GM18519 (cell line): ENCODE data around the gene TBX2.
"Not testable (repeated sequence)": the region's sequence is repeated elsewhere in the genome, so short reads cannot be mapped to it uniquely, and the experiment has no call there.

Experiments used
- ATAC-seq: cut with Tn5 transposase; IDR thresholded peaks from one replicate; pipeline ENCODE4 v1.9.1; 2021; ENCODE audit warnings: mild to moderate bottlenecking, moderate library complexity; ENCODE audit not compliant: unreplicated experiment, low FRiP score

TBX2 gene

DNA sequence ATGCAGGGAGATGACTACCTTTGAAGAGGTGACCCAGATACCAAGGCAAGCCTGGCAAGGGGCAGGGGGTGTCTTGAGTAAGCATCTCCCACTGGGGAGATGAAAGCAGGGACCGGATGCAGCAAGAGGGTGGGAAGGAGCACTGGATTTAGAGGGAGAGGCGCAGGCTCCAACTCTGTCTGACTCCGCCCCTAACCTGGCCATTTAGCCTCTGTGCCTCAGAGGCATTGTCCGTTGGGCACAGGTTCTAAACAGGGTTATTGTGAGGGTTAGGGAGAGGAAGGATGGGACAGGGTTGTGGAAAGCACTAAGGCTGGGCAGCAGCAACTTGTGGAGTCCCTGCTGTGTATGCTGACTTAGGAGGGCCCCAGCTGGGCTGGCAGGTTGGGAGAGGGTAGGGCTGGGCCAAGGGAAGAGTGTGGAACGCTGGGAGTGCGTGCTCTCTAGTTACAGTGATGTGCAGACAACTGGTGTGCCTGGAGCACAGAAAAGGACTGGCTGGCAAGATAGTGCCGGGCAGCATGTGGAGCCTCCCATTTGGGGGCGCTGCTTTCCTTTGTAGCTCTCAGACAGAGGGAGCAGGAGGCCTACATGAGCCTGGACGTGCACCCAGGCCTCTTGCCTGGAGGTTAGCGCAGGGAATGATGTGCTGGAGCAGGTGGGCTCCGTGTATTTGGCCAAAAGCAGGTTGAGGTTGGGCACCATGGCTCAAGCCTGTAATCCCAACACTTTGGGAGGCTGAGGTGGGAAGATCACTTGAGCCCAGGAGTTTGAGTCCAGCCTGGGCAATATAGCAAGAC, 26.2 kb downstream of the TBX2 start:
- ATAC-seq, result no peak

DNA sequence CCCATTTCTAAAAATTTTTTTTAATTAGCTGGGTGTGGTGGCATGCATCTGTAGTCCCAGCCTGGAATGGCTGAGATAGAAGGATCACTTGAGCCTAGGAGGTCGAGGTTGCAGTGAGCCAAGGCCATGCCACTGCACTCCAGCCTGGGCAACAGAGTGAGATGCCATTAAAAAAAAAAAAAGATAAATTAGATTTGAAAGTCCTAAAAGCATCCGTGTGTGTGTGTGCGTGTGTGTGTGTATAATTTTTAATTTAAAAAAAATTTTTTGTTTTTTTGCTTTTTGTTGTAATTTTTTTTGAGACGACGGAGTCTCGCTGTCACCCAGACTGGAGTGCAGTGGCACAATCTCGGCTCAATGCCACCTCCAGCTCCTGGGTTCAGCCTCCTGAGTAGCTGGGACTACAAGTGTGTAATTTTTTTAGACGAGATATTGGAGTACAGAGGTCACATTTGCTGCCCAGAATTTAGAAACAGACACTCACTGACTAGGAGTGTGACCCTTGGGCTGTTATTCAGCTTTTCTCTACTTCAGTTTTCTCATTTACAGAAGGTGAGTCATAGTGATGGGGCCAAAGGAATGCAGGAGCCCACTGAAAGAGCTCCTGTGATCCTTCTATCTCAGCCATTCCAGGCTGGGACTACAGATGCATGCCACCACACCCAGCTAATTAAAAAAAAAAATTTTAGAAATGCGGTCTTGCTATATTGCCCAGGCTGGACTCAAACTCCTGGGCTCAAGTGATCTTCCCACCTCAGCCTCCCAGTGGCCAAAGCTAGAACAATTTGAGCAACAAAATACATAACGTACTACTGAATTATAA, 27.1 kb downstream of the TBX2 start:
- no peak for ATAC-seq

DNA sequence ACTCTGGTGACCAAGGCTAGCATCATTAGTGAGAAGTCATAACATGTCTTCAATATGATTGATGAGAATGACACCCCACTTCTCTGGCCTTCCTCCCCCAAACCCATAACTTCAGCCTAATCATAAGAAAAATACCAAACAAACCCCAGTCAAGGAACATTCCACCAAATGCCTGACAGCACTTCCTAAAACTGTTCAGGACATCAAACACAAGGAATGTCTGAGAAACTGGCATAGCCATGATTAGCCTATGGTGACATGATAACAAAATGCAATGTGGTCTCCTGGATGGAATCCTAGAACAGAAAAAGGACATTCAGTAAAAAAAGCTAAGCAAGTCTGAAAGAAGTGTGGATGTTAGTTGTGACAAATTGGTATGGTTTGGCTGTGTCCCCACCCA, 27.9 kb downstream of the TBX2 start:
- no peak for ATAC-seq

DNA sequence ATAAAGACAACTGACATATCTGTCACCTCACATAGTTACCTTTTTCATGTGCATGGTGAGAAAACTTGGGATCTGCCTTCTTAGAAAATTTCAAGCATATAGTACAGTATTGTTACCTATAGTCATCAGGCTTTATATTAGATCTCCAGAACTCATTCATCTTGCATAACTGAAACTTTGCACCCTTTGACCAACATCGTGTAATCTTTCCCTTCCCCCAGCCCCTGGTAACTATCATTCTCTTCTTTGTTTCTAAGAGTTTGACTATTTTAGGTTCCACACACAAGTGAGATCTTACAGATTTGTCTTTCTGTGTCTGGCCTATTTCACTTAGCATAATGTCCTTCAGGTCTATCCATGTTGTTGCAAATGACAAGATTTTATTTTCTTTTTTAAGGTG, 29.6 kb downstream of the TBX2 start:
- no peak for ATAC-seq

DNA sequence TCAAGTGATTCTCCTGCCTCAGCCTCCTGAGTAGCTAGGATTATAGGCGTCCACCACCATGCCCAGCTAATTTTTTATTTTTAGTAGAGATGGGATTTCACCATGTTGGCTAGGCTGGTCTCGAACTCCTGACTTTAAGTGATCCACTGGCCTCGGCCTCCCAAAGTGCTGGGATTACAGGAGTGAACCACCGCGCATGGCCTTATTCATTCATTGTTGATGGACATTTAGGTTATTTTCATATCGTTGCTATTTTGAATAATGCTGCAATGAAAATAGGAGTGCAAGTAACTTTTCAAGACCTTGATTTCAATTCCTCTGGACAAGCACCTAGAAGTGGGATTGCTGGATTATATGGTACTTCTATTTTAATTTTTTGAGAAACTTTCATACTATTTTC, 30.2 kb downstream of the TBX2 start:
- not testable (repeated sequence) for ATAC-seq

DNA sequence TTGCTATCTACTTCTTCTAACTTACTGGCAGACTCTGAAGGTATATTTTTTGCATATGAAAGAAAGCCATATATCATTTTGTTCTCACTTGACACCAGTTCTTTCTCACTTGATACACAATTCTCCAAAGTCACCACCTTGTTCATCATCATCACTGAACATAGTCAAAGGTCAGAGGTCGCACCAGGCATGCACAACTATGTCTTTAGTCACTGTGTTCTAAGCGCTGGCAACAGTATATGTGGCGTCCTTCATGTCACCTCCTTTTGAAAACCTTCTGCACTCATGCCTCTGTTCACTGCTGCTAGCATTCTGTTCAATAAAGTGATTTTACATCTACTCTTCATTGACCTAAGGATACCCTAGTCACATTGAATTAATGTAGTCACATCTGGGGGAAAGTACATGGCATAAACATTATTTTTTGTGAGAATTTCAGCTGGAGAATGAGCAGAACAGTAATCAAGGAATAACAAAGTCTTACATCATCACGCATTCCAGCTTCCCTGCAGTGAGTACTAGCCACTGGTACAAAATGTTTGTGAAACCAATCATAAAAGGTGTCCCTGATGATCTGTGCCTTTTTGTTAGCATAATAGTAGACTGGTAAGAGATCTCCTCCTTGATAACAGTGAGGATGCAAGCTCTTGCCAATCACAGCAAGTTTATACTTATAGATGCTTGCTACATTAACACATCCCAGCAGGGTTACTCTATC, 32.1 kb downstream of the TBX2 start:
- no peak for ATAC-seq

DNA sequence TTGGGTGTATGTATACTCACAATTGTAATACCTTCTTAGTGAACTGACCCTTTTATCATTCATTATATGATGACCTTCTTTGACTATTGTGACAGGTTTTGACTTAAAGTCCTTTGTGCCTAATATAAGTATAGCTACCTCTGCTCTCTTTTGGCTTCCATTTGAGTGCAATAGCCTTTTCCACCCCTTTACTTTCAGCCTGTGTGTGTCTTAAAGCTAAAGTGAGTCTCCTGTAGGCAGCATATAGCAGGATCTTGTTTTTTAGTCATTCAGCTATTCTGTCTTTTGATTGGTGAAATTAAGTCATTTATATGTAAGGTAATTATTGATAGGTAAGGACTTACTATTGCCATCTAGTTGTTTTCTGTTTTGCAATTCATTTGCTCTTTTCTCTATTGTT, 36.6 kb downstream of the TBX2 start:
- no peak for ATAC-seq

DNA sequence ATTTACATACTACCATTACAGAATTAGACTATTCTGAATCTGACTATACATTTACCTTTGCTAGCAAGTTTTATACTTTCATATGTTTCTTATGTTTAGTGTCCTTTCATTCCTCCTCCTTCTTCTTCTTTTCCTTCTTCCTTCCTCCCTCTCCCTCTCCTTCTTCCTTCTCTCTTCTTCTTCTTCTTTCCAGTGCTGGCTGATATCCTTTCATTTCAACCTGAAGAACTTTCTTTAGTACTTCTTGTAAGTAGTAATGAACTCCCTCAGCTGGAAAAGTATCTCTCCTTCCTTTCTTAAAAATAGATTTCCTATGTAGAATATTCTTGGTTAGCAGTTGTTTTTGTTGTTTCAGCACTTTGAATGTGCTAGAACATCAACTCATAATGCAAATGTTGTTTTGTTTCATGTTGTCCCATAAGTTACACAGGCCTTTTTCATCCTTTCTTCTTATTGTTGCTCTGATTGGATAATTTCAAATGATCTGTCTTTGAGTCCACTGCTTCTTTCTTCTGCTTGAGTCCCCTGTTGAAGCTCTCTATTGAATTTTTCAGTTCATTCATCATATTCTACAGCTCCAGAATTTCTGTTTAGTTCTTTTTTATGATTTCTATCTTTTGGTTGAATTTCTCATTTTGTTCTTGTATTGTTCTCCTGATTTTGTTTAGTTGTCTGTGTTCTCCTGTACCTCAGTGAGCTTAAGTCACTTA, 37.5 kb downstream of the TBX2 start:
- no peak for ATAC-seq

DNA sequence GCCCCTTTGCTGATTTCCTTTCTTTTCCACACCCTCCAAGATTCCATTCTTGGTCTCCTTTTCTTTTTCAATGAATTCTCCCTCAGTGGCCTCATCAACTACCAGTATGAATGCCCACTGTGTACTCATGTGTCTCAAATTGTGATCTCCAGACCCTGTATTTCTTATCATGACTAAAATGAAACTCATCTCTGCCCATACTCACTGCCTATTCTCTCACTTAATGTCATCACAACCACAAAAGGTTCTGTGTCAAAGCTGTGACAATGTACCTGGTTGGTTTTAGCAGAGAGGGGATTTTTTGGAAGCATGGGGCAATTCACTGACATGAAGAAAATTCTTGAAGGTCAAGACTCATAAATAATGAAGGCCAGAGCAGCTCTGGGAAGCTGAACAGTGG, 41.1 kb downstream of the TBX2 start:
- no peak for ATAC-seq

DNA sequence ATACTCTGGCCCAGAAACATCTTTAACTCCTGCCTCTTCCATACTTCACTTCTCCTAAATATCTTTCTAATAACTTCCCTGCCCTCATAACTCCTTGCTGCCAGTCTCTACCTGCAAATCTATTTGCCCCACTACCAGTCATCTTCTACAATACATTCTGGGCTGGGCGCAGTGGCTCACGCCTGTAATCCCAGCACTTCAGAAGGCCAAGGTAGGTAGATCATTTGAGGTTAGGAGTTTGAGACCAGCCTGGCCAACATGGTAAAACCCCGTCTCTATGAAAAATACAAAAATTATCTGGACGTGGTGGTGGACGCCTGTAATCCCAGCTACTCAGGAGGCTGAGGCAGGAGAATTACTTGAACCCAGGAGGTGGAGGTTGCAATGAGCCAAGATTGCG, 41.9 kb downstream of the TBX2 start:
- ATAC-seq, result not testable (repeated sequence)

DNA sequence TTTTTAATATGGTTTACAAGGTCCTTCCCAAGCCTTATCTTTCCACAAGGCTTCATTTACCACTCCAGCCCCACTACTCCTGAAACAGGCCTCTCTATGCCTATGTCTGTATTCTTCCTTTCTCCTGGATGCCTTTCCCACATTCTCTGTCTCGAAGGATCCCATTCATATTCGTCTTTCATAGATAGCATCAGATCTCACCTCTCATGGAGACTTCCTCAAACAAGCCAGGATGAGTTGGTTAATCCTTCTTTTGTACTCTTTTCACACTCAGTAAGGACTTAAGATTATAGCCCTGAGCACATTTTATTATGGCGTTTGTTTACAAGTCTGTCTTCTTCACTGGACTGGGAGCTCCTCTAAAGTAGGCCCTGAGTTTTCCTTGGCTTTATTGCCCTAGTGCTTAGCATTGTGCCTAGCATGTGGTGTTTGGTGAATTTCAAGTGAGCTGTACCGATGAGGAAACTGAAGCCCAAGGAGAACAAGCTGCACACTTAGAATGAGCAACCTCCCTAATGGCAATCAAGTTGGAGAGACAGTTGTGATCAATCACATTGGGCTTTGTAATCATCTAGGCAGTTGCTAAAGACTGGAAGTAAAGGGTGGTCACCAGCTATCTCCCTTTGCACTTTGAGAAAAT, 42.6 kb downstream of the TBX2 start:
- ATAC-seq, result no peak

DNA sequence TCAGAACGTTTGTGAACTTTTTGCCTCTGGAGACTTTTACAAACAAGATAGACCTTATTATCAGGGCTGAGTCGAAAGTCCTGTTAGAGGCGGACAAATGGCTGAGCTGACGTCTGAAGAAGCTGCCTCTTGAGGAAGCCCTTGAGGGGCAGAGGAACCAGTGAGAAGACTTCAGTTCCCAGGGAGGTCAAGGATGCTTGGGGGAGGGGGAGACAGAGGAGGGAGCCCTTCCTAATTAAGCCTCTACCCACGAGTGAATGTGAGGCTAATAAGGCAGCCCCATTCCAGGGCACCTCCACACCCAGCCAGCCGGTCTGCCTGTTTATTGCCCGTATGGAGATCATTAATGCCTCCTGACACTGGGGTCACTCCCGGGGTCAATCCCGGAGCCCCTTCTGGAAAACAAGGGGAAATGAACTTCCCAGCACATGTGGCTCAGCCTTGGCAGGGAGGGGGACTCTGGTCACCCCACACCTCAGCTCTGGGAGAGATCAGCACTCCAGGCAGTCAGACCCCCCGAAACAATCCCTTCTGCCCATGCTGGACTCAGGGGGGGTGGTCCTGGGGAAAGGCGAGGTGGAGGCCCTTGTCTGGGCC, 43.3 kb downstream of the TBX2 start:
- ATAC-seq, result no peak

DNA sequence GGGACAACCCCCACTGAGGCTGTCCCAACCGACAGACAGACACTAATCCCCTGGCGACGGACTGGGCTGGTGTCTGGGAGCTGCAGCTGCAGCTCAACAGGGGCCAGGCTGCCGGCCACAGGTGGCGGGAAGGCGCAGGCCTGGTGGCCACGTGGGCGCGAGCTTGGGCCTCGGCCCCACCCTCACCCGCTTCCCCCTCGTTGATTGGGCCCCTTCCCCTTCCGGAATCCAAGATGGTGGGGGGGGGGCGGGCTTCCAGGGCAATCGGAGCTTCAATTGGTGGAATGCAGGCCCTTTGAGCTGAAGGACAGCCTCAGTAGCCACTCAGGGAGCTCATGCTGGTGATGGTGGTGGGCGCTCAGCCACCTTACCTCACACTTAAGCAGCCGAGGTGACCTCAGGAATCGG, 43.8 kb downstream of the TBX2 start:
- ATAC-seq, result no peak

DNA sequence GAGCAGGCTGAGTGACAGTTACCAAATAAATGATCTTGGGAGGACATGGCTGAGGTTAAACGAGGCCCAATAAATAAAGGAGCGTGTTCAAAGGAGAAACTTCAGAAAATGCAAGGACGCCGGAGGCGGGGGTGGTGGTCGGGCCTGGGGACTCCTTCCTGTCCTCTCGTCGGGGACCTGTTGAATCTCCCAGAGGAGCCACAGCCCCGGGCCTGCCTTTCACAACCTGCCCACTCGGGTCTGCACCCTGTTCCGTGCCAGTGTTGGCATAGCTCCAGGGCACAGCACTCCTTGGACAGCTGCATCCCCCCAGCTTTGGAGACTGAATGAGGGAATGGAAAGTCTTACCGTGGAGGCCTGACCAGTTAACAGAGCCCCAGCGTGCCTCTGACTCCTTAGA, 44.4 kb downstream of the TBX2 start:
- ATAC-seq, result no peak

DNA sequence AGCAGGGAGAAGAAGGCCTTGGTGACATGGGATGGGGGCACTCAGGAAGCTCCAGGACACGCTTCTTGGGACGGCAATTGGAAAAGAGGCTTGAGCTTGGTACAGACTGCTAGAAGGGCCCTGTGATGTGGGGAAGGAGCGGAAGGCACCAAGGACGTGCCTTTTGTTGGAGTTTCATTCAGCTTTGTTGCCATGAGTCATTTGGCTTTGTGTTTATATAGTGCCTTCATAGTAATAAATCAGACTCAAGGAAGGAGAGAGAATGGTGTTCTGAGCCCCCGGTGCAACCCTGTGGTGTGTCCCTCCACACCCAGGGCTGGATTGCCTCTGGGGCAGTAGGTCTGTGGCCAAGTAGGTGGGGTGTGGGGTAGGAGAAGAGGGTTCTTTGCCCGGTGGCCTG, 45.2 kb downstream of the TBX2 start:
- ATAC-seq, result no peak

DNA sequence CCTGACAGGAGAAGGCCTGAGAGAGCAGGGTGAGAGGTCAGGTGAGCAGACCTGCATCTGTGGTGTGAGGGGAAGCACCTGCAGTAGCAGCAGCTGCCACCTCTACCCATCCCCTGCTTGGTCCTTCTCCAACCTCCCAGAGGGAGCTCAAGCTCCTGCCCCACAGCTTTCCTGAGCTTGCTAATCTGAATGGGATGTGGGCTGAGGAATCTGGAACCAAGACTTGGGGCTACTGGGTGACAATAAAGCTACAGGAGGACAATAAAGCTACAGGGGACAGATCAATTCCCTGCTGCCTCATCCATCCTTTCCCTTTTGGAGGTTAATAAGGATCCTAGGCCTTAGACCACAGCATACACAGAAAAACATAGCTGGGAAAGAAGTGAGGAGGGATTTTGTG, 47.7 kb downstream of the TBX2 start:
- no peak for ATAC-seq

DNA sequence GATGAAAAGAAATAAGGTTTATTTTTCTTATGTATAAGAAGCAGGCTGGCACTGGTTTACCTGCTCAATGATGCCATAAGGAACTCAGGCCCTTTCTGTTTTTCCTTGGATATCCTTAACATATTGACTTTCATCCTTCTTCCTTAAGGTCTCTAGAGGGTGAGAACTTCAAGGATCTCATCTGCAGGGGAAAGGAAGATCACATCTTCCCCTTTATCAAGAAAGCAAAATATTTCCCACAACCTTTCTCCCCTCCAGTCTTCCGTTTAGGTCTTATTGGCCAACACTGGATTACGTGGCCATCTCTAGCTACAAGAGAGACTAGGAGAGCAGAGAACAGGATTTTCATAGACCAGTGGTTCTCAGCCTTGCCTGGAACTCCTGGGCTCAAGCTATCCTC, 48.4 kb downstream of the TBX2 start:
- no peak for ATAC-seq

DNA sequence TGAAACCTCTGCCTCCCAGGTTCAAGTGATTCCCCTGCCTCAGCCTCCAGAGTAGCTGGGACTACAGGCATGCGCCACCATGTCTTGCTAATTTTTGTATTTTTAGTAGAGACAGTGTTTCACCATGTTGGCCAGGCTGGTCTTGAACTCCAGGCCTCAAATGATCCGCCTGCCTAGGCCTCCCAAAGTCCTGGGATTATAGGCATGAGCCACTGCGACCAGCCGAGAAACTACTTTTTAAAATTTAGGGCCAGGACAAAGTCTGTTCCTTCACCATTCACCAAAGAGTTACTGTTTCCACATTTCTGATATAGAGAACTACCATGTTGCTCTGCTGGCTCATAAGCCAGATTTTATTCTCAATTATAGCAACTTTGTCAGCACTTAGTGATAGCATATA, 49.5 kb downstream of the TBX2 start:
- not testable (repeated sequence) for ATAC-seq

DNA sequence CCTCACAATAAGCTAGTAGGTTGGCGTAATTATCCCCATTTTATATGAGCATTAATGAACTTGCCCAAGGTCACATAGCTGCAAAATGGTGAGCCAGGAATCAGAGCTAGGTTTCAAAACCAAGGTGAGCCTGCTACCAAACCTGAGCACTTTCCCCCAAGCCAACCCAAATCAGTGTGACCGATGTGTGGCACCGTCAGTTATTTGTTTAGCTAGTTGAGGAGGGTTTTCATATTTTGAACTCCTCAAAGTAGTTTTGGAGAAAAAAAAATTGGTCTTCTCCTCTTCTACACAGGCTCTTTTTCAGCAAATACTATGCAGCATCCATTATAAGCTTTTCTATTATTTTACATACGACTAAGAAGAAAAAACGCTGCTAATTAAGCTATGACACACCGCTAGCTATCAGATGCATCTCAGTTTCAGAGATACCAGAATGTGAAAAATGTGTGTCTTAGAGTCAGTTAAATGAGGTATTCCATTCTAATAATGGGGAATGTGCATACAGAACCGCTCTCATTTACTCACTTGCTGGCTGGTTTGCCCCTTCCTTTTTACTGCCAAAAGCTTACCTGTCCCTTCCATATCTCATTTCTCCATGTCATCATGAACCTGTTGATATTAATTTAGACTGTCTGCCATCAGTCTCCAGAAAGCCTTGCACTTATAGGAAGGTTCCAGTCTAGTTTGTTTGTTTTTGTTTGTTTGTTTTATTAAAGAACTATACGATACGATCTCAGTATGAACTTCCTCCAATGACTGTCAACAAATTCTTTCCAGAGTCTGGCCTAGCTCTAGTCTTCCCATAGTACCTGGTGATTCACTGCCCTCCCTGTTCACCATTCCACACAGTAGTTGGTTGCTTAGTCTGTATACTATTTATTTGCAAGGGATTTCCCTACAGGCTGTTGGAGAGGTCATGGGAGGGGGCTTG, 50.3 kb downstream of the TBX2 start:
- ATAC-seq, result no peak
